SU-DHL-6 (cell line): ENCODE measurements around the gene EIF5A.

Experiments used
- H2AFZ ChIP-seq: fragments of 200-600 bp; sonication (generic); 2 replicates; pipeline ENCODE4 v1.6.1; 2014; ENCODE audit warnings: low read depth, mild to moderate bottlenecking, moderate library complexity, mixed read lengths, antibody characterized with exemption, low read length; ENCODE audit not compliant: severe bottlenecking
- H3F3A ChIP-seq: fragments of 200-600 bp; shearing (Covaris generic); 2 replicates; pipeline ENCODE4 v1.6.0; 2016; ENCODE audit warnings: antibody characterized with exemption, mild to moderate bottlenecking; ENCODE audit not compliant: insufficient read depth
- H3K27ac ChIP-seq: fragments of 200-600 bp; sonication (generic); 2 replicates; pipeline ENCODE4 v1.5.1; 2016; ENCODE audit warnings: low read depth, mild to moderate bottlenecking, low read length, moderate library complexity, mixed read lengths
- H3K27me3 ChIP-seq: fragments of 200-600 bp; sonication (generic), shearing (Covaris generic); 2 replicates; pipeline ENCODE4 v1.6.0; 2014; ENCODE audit warnings: mild to moderate bottlenecking, low read length
- H3K36me3 ChIP-seq: fragments of 200-600 bp; sonication (generic); 2 replicates; pipeline ENCODE4 v1.6.1; 2014; ENCODE audit warnings: mild to moderate bottlenecking, low read length, mixed read lengths
- H3K4me2 ChIP-seq: fragments of 300-600, 200-600 bp; shearing (Covaris generic), sonication (generic); 2 replicates; pipeline ENCODE4 v1.6.0; 2014; ENCODE audit warnings: low read length, low read depth, mild to moderate bottlenecking; ENCODE audit not compliant: poor library complexity, severe bottlenecking
- H3K4me3 ChIP-seq: fragments of 200-600 bp; sonication (generic); 2 replicates; pipeline ENCODE4 v1.5.1; 2014; ENCODE audit warnings: antibody characterized with exemption, low read length, mild to moderate bottlenecking, mixed read lengths; ENCODE audit not compliant: insufficient read depth, poor library complexity, severe bottlenecking
- H3K79me2 ChIP-seq: fragments of 200-600 bp; sonication (generic); 2 replicates; pipeline ENCODE4 v1.6.1; 2014; ENCODE audit warnings: mild to moderate bottlenecking, low read length, moderate library complexity; ENCODE audit not compliant: insufficient read depth
- H3K9ac ChIP-seq: fragments of 200-600 bp; sonication (generic); 2 replicates; pipeline ENCODE4 v1.7.0; 2014; ENCODE audit warnings: mild to moderate bottlenecking, low read length
- H3K9me2 ChIP-seq: fragments of 200-600 bp; sonication (generic); replicated peaks from 2 replicates; pipeline ENCODE4 v1.6.1; 2014; ENCODE audit warnings: low read length; ENCODE audit not compliant: insufficient read depth
- H3K9me3 ChIP-seq: fragments of 200-600 bp; sonication (generic); 2 replicates; pipeline ENCODE4 v1.6.1; 2014; ENCODE audit warnings: low read length, mixed read lengths; ENCODE audit not compliant: insufficient read depth
- H4K20me1 ChIP-seq: fragments of 200-600 bp; sonication (generic); 2 replicates; pipeline ENCODE4 v1.6.1; 2014; ENCODE audit warnings: low read depth, mild to moderate bottlenecking, antibody characterized with exemption, low read length, moderate library complexity, mixed read lengths
- EZH2phosphoT487 ChIP-seq: fragments of 200-600 bp; sonication (generic), shearing (Covaris generic); conservative IDR thresholded peaks from 2 replicates; pipeline ENCODE4 v1.6.1; 2018; ENCODE audit warnings: mild to moderate bottlenecking, antibody characterized with exemption, low read length, moderate library complexity, mixed read lengths
- TF ChIP-seq, protein P1 (sequence below): fragments of 200-600 bp; sonication (generic); IDR thresholded peaks from one replicate; pipeline ENCODE4 v1.5.1; 2017; ENCODE audit warnings: antibody characterized with exemption, mild to moderate bottlenecking, low read length, moderate library complexity; ENCODE audit not compliant: insufficient read depth, poor library complexity, severe bottlenecking

EIF5A gene

DNA sequence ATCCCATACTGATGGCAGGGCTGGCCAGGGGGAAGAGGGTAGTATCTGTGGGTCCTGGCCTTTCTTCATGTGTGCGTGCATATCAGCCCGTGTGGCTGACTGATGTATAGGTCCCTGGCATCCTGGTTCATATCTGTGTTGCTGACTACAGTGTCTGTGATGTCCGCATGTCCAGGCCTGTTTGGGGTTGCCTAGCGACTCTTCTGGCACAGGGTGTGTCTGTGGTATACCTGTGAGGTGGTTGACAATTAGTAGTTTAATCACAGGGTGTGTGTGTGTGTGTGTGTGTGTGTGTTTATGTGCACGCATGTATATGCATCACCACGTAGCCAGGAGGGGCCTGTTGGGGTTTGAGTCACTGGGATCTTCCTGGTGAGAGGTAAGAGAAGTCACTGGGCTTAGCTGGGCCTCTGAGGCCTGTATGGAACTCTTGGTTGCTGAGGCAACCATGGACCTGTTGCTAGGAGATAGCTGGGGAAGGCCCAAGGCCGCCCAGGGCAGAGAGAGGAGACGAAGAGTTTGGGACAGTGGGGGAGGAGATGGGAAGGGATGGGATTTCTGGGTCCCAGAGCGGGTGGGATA is 46.9 kb downstream of the EIF5A start:
- no peaks in the 10 kb centered on the region for H3K36me3 ChIP-seq
- no peaks in the 10 kb centered on the region for H4K20me1 ChIP-seq
- TF ChIP-seq, protein P1, sequence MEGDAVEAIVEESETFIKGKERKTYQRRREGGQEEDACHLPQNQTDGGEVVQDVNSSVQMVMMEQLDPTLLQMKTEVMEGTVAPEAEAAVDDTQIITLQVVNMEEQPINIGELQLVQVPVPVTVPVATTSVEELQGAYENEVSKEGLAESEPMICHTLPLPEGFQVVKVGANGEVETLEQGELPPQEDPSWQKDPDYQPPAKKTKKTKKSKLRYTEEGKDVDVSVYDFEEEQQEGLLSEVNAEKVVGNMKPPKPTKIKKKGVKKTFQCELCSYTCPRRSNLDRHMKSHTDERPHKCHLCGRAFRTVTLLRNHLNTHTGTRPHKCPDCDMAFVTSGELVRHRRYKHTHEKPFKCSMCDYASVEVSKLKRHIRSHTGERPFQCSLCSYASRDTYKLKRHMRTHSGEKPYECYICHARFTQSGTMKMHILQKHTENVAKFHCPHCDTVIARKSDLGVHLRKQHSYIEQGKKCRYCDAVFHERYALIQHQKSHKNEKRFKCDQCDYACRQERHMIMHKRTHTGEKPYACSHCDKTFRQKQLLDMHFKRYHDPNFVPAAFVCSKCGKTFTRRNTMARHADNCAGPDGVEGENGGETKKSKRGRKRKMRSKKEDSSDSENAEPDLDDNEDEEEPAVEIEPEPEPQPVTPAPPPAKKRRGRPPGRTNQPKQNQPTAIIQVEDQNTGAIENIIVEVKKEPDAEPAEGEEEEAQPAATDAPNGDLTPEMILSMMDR: no peak
- TF ChIP-seq EZH2phosphoT487: no peak
- peaks cover 13% of the 10 kb centered on the region for H3F3A ChIP-seq
- H3K79me2 ChIP-seq: no peaks in the 10 kb centered on the region
- H3K27me3 ChIP-seq: no peaks in the 10 kb centered on the region
- no peak overlapping the region for H2AFZ ChIP-seq
- no peak overlapping the region for H3K27ac ChIP-seq
- no peaks in the 10 kb centered on the region for H3K9me3 ChIP-seq
- no peak overlapping the region for H3K4me3 ChIP-seq
- no peaks in the 10 kb centered on the region for H3K9me2 ChIP-seq
- no peak overlapping the region for H3K9ac ChIP-seq
- no peak overlapping the region for H3K4me2 ChIP-seq

DNA sequence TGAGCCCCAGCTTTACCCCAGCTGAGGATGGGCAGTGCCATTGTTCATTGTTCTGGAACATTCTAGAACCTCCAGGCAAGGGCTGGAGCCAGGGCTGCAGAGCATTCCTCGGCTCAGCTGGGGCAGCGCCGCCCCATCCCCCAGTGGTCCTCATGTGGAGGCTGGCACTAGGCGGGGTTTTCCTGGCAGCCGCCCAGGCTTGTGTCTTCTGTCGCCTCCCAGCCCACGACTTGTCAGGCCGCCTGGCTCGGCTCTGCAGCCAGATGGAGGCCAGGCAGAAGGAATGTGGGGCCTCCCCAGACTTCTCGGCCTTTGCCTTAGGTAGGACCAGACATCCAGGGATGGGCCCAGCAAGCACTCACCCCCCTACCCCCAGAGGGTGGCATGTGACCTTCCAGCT is 47.6 kb downstream of the EIF5A start, which contains the start of gene TMEM95:
TMEM95 (plus strand) TSS at position 104 of the 400 bp plus-strand sequence; CDS start at position 153, 49 bp downstream.
- Histone ChIP-seq H3K9me3 (no peaks in the 10 kb centered on the region), H3K9ac (no peak within 1 kb of the TSS), H3K9me2 (no peaks in the 10 kb centered on the region), H4K20me1 (no peaks in the 10 kb centered on the region), H3K27ac (no peak within 1 kb of the TSS), H2AFZ (no peak within 1 kb of the TSS), H3K27me3 (no peaks in the 10 kb centered on the region), H3K4me2 (no peak within 1 kb of the TSS), H3K79me2 (no peaks in the 10 kb centered on the region), H3F3A (peaks cover 7% of the 10 kb centered on the region; the same call in 1 of the 2 replicates), H3K4me3 (no peak within 1 kb of the TSS), H3K36me3 (no peaks in the 10 kb centered on the region)
- TF ChIP-seq, protein P1: no peak

DNA sequence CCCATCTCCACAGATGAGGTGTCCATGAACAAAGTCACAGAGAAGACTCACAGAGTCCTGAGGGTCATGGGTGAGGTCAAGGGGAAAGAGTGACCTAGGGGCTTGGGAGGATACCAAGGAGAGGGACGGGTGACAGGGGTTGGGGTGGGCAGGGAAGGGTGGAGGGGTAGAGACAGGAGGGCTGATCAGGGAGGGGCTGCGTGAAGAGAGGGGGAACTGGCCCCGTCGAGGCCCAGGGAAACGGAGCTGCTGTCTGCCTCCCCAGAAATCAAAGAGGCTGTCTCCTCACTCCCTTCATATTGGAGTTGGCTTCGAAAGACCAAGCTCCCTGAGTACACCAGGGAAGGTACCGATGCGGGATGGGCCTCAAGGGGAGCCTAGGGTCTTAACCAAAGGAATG is 48.1 kb downstream of the EIF5A start:
- Histone ChIP-seq H3K9me2 (no peaks in the 10 kb centered on the region), H3F3A (peaks cover 7% of the 10 kb centered on the region; the same call in 1 of the 2 replicates), H3K27me3 (no peaks in the 10 kb centered on the region), H3K9me3 (no peaks in the 10 kb centered on the region), H3K9ac (no peak overlapping the region), H3K4me2 (no peak overlapping the region), H3K36me3 (no peaks in the 10 kb centered on the region), H4K20me1 (no peaks in the 10 kb centered on the region), H2AFZ (no peak overlapping the region), H3K4me3 (no peak overlapping the region), H3K79me2 (no peaks in the 10 kb centered on the region), H3K27ac (no peak overlapping the region)
- TF ChIP-seq EZH2phosphoT487: no peak
- TF ChIP-seq, protein P1: no peak
